Embryonic facial prominence (tissue), 1 donor: Measurements from ENCODE around the gene ZNF189.
"Not testable (repeated sequence)": the region's sequence is repeated elsewhere in the genome, so short reads cannot be mapped to it uniquely, and the experiment has no call there.

Experiments
- DNase-seq: peaks from one replicate; pipeline ENCODE4 v3.0.0-alpha.2; 2016; ENCODE audit errors: extremely low spot score

ZNF189 gene

DNA sequence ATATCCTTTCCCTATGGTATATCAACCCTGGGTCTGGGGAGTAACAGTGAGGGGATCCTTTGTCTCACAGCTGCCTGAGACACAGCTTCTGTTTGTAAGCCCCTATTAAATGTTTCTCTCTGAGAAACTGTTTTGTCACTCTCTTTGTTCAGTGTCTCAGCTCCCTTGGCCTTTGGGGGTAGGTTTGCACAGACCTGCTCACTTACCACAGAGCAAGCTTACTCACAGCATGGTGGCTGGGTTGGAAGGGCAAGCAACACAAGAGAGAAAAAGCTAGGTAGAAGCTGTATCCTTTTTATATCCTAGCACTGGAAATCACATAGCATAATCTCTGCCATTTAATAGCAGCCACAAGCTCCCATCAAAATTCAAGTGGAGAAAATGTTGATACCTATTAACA lies 18.4 kb upstream of the ZNF189 start:
- DNase-seq: no peak

DNA sequence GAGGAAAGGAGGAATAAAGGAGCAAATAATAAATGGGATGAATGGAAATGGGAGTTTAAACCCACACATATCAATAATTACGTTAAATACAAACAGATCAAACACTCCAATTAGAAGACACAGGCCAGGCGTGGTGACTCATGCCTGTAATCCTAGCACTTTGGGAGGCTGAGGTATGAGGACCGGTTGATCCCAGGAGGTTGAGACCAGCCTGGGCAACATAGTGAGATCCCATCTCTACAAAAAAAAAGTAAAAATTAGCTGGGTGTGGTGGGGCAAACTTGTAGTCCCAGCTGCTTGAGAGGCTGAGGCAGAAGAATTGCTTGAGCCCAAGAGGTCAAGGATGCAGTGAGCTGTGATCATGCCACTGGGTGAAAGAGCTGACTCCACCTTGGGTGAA lies 17.5 kb upstream of the ZNF189 start:
- no peak for DNase-seq

DNA sequence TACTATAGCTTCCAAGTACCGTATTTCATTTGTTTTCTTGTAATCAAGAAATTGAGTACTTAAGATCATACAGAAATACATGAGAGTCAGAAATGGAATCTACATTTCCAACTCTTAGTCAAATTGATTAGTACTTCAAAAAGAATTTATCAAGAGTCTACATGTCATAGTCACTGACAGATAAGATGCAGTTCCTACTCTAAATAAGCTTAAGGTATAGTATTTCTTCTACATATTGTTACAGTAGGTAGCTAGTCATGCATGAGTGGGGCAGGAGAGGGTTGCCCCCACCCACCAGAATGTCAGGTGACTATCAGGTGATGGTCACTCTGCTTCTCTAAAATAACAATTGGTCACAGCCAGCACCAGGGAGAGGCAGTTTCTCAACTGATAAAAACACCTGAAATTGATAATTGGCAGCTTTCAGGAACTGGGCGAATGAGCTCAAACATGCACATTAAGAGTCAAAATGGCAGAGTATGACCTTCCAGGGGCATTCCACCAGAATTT lies 16.8 kb upstream of the ZNF189 start:
- no peak for DNase-seq

DNA sequence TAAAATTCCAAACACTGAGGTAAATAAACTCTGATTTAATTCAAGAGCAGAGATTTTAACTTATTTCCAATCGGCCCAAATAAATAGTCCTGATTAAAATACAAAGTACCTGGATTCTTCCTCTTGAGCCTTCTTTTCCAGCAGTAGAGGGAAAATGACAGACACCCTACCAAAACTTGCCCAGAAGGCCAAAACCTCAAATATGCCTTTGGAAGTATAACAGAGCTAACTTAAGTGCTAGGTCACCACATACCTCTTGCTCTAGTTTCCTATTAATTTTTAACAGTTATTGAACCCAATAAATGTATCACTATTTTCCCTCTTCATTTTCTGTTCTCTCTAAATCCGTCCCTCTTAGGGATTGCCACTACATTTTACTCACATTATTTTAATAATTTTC lies 15.3 kb upstream of the ZNF189 start:
- no peak for DNase-seq

DNA sequence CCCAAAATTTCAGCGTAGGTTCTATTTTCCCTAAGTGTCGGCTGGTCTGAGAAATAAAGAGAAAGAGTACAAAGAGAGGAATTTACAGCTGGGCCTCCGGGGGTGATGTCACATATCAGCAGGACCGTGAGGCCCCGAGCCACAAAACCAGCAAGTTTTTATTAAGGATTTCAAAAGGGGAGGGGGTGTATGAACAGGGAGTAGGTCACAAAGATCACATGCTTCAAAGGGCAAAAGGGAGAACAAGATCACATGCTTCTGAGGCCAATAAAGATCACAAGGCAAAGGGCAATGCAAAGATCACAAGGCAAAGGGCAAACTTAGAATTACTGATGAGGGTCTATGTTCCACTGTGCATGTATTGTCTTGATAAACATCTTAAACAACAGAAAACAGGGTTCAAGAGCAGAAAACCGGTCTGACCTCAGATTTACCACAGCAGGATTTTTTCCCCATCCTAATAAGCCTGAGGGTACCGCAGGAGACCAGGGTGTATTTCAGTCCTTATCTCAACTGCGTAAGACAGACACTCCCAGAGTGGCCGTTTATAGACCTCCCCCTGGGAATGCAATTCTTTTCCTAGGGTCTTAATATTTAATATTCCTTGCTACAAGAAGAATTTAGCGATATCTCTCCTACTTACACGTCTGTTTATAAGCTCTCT lies 13.6 kb upstream of the ZNF189 start, which contains the start of gene BAAT:
BAAT (minus strand) TSS at position 134 of the 664 bp plus-strand sequence. CDS start 13,602 bp downstream, outside the sequence.
- DNase-seq: not testable (repeated sequence)

DNA sequence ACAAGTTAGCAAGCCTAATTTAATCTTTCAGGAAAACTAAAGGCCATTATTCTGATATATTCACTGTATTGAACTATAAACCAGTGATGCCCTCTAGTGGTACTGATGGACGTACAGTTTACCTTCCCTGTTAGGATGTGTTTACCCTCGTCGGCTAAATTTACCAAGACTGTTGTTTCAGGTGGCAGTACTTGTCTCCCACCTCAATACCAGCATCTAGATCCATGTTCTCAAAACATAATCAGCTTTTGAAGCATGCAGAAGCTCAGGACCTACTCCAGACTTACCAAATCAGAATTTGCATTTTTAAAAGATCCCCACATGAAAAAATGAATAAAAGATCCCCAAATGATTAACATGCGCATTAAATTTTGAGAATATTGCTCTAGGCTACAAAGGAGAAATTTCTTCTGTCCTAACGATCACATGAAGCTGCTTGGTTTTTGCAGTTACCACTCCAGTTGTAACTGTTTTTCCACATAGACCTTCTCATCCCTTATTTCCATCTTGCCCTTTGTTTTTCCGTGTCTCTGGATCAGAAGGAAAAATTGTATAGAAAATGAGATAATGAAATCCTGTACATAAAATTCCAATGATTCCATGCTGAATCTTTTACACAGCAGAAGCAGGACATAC lies 10.7 kb upstream of the ZNF189 start:
- no peak for DNase-seq

DNA sequence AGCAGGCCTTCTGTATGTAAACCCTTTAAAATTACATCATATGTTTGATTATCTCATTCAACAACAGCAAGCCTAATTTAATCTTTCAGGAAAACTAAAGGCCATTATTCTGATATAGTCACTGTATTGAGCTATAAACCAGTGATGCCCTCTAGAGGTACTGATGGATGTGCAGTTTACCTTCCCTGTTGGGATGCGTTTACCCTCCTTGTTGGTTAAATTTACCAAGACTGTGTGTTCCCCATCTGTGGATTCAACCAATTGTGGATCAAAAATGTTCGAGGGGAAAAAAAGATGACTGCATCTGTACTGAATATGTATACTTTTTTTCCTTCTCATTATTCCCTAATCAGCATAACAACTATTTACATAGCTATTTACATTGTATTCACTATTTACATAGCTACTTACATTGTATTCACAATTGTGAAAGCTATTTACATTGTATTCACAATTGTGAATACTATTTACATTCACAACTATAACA lies 10.1 kb upstream of the ZNF189 start:
- DNase-seq: no peak

DNA sequence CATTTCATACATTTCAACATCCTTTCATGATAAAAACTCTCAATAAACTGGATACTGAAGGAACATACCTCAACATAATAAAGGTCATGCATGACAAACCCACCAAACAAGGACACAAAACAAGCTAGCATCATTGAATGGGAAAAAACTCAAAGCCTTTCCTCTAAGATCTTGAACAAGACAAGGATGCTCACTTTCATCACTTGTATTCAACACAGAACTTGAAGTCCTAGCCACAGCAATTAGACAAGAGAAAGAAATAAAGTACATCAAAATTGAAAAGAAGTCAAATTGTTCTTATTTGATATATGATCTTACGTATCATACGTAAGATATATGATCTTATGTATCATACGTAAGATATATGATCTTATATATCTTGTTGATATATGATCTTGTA lies 5.5 kb upstream of the ZNF189 start:
- DNase-seq: no peak

DNA sequence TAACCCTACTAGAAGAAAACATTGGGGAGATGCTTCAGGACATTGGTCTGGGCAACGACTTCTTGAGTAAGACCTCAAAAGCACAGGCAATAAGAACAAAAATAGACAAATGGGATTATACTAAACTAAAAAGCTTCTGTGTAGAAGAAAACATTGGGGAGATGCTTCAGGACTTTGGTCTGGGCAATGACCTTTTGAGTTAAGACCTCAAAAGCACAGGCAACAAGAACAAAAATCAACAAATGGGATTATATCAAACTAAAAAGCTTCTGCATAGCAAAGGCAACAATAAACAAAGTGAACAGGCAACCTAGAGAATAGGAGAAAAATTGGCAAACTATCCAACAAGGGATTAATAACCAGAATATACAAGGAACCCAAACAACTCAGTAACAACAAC lies 4.0 kb upstream of the ZNF189 start:
- no peak for DNase-seq

DNA sequence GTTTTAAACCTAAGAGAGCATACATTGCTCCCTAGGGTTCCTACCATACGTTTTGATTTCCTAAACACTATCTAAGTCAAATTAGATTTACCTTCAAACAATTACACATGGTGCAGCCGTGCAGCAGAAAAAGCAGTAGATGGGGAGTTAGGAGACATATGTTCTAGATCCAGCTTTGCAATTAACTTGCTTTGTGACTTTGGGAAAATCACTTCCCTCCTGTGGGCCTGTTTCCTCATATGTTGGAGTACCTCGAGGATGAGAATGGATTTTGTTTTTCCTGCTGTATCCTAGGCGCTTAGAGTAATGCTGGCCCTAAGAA lies 944 bp upstream of the ZNF189 start:
- no peak for DNase-seq

DNA sequence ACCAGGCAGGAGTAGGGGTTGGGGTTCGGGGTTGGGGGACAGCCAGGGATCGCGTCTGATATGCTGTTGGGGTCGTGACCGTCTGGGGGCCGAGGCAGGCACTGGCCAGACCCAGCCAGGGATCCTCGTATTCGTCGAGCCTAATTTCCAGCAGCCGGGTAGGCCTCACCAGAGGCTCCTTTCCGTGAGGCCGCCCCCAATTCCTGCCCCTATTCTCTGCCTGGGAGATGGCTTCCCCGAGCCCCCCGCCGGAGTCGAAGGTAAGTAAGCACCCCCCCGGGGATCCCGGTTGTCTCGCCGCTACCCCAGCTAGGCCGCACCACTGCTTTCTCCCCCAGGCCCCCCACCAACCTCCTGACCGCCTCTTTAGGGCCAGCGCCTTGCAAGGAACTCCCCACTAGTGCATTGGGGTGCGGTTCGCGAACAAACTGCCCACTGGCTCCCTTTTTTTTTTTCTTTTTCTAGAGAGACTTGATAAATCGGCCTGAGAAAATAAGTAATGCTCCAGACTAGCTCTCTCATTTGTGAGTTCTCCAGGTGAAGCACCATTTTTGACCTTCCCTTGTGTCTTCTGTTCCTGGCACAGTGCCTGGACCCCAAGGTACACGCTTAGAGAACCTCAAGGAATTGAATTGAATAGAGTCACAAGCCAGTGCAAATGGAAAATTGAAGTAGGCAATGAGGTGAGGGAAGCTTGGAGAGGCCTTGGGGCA lies 435 bp downstream of the ZNF189 start:
- DNase-seq: no peak

DNA sequence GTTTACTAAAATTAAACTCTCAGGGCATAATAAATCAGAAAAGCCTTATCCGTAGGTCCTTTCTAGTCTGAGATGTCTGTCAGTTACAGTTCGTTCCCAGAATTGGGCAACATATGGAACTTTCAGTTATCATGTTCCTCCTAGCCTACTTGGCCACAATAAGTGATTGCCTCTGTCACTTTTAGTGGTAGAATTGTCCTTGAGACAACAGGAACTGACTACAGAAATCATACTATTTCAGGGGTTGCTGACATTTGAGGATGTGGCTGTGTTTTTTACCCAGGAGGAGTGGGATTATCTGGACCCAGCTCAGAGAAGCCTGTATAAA lies 956 bp downstream of the ZNF189 start:
- no peak for DNase-seq

DNA sequence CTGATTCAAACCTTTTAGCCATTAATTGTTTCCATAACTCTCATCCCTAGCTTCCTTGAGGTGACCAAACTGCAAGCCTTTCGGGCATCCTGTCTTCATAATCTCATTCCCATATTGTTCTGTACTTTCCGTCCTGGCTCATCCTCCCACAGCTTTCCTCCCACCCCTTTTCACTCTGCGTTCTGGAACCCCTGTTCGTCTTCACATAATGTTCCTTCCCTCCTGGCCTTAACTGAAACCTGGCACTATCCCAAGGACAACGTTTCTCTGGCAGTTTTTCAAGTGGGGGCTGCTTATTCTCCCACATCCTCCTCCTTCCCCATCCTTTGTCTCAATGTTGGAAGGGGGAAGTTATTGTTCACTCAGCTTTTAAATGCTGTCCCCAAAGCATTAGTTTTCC lies 1.5 kb downstream of the ZNF189 start:
- DNase-seq: no peak

DNA sequence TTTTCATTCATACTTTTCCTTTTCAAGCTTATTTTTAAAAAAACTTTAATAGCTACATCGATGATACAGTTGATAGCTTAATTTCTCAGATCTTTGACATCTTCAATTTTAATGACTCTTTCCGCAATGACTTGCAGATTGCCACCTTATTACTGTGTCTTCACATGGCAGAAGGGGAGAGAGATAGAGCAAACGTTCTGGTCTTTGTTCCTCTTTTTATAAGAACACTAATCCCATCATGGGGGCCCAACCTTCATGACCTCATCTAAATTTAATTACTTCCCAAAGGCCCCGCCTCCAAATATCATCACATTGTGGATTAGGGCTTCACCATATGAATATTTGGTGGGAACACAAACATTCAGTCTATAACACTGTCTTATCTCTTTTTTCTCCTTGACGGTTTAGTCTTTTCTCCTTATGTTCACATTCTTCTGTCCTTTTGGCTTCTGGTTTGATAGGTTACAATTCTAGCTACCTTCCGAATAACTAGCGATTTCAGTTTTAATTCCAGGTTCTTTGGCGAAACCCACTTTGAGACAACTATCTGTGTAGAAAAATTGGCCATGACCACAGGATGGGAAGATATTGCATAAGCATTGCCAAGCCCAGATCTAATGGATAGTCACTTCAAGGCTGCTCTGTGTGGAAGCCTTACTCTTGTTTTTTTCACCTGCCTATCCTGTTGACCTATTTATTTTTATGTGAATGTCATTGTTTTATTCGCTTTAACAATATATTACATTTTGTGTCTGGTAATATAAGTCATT lies 5.0 kb downstream of the ZNF189 start:
- DNase-seq: no peak

DNA sequence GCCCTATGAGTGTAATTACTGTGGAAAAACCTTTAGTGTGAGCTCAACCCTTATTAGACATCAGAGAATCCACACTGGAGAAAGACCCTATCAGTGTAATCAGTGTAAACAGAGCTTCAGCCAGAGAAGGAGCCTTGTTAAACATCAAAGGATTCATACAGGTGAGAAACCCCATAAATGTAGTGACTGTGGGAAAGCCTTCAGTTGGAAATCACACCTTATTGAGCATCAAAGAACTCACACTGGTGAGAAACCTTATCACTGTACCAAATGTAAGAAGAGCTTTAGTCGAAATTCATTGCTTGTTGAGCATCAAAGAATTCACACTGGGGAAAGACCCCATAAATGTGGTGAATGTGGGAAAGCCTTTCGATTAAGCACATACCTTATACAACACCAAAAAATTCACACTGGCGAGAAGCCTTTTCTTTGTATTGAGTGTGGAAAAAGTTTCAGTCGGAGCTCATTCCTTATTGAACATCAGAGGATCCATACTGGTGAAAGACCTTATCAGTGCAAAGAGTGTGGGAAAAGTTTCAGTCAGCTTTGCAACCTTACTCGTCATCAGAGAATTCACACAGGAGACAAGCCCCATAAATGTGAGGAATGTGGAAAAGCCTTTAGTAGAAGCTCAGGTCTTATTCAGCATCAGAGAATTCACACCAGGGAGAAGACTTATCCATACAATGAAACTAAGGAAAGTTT lies 9.9 kb downstream of the ZNF189 start:
- no peak for DNase-seq

DNA sequence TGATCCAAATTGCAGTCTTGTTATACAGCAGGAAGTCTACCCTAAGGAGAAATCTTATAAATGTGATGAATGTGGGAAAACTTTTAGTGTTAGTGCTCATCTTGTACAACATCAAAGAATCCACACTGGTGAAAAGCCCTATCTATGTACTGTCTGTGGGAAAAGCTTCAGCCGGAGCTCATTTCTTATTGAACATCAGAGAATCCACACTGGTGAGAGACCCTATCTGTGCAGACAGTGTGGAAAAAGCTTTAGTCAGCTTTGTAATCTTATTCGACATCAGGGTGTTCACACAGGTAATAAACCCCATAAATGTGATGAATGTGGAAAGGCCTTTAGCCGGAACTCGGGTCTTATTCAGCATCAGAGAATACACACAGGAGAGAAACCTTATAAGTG lies 10.4 kb downstream of the ZNF189 start:
- no peak for DNase-seq

DNA sequence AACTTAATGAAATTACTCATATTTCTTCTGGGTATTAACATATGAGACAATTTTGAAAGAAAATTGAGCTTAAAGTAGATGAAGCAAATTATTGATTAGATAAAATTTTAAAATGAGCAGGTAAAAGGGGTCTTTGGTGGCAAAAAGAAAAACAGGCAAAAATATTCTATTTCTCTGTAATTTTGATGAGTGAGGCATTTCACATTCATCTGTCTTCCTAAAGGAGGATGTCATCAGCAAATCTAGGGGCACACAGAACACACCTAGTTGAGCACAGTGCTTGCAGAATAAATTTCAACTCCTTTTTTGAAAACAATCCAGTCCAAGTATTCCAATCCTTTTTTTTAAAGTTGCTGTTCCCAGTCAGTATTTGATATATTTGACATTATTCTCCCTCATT lies 16.2 kb downstream of the ZNF189 start:
- DNase-seq: no peak

DNA sequence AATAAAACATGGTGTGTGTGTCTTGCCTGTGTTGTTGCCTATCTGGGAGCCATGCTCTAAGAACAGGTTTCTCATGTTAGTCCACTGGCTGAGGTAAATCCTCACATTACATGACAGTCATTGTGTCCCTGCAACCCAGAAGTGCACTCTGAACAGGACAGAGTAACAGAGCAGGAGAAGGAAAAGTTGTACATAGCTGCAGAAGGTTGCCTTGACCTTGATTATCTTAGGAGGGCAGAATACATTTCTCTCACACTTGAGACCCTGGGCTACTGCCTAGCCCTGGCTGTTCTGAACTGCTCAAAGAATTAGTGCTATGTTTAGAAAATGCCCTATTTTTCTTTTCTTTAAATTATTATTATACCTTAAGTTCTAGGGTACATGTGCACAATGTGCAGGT lies 16.9 kb downstream of the ZNF189 start:
- DNase-seq: no peak

DNA sequence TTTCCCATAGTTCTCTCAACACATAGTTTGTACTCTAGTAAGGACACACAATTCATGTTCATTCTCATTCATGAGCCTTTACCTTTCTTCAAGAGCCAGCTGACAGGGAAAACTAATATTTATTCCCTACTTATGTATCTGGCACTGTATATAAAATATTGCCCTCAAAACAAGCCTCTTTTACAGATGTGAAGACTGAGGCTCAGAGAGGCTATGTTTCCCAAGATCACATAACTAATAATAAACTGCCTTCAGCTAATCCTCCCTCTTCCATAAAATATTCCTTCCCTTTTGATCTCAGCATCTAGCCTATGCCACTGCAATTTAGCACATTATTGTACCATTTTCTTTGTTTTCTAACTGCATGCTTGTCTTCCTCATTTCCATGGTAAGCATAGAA lies 18.7 kb downstream of the ZNF189 start:
- DNase-seq: no peak

DNA sequence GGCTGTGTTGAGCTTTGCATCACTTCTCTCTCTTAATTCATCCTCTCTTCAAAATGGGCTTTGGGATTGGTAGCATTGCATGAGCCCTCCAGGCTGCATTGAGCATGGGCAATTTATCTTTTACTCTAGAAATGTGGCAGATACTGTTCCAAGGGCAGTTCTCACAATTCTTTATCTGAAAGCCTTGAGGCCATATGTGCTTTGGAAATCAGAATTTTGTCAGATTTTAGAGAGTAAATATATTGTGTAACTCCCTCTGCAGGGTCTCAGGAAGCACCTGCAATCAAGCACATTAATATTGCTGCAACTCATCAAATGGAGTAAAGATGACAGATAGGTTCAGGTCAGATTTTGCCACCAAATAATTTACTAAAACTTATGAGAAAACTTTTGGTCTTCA lies 19.3 kb downstream of the ZNF189 start:
- no peak for DNase-seq

DNA sequence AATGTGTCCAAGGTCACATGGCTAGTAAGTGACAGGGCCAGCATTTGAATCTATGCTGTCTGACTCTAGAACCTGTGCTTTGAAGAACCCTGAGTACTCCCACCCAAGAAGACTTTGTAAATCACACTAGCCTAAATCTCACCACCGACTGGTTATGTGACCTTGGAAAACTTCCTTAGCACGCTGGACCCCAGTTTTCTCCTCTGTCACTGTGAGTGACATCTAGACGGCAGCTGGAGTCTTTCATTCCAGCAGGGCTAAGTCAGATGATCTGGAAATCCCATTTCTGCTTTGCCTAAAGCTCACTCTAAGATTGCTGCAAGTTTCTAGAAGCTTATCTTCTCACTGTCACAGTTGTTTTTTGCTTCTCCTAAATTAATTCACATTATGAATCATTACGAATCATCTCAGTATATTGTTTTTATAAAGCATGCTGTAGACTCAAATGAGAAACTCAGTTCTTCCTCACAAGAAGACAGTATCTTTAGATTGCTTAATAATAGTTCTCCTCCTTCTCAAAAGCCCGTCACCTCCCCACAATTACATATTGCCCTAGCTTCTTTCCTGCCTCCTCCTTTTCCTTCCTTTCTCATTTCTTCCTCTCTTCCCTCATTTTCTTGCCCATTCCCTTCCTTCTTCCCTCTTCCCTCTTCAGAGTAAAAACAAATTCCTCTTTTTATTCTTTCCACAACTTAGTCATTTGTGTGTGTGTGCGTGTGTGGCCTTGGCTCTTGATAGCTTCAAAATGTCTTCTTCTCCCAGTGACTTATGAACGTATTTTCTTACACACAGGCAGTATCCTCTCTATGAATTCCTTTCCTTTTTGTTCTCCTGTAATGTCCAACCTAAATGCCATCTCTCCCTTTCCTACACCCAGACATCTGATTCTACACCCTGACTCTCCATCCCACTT lies 20.1 kb downstream of the ZNF189 start:
- DNase-seq: no peak
